HCT116 (cell line): ENCODE data around the gene PIEZO2.

Experiments used
- ATF3 ChIP-seq: IDR thresholded peaks from 2 replicates; pipeline ENCODE4 v1.6.1; 2012
- CEBPB ChIP-seq: IDR thresholded peaks from 2 replicates; pipeline ENCODE4 v1.6.1; 2012; ENCODE audit warnings: low read depth
- CTCF ChIP-seq, 3 experiments: fragments of 200-600 bp in 1 of 3; sonication (generic) in 1 of 3; IDR thresholded peaks in 2 of 3; conservative IDR thresholded peaks in 1 of 3; 2 replicates each; pipeline ENCODE4 v1.5.1; 2012 to 2017; ENCODE audit warnings: low read depth in 2 of 3, low read length in 2 of 3, antibody characterized with exemption in 1 of 3, borderline replicate concordance in 1 of 3, control low read depth in 1 of 3, mild to moderate bottlenecking in 1 of 3, mixed read lengths in 1 of 3, mixed run types in 1 of 3, moderate library complexity in 1 of 3; ENCODE audit not compliant: insufficient read depth in 1 of 3
- EGR1 ChIP-seq: IDR thresholded peaks from 2 replicates; pipeline ENCODE4 v1.6.1; 2012; ENCODE audit warnings: low read depth
- ELF1 ChIP-seq: IDR thresholded peaks from 2 replicates; pipeline ENCODE4 v1.6.1; 2012; ENCODE audit warnings: low read depth, borderline replicate concordance
- EZH2 ChIP-seq: fragments of 200-600 bp; sonication (generic); IDR thresholded peaks from 2 replicates; pipeline ENCODE4 v1.6.1; 2017; ENCODE audit warnings: antibody characterized with exemption, mixed run types
- MAX ChIP-seq: IDR thresholded peaks from 2 replicates; pipeline ENCODE4 v1.6.1; 2012
- POLR2A ChIP-seq: IDR thresholded peaks from 2 replicates; pipeline ENCODE4 v1.7.0; 2011; ENCODE audit warnings: borderline replicate concordance; ENCODE audit not compliant: insufficient read depth, insufficient read length; ENCODE audit errors: extremely low read depth
- POLR2AphosphoS5 ChIP-seq: IDR thresholded peaks from 2 replicates; pipeline ENCODE4 v1.6.1; 2011; ENCODE audit warnings: mild to moderate bottlenecking, low read depth, low read length, moderate library complexity
- REST ChIP-seq: IDR thresholded peaks from 2 replicates; pipeline ENCODE4 v1.6.1; 2012; ENCODE audit warnings: low read depth
- SIN3A ChIP-seq: IDR thresholded peaks from 2 replicates; pipeline ENCODE4 v1.6.1; 2012; ENCODE audit warnings: low read depth
- YY1 ChIP-seq: IDR thresholded peaks from 2 replicates; pipeline ENCODE4 v1.6.1; 2011; ENCODE audit warnings: low read length, low read depth, moderate library complexity, mild to moderate bottlenecking; ENCODE audit not compliant: insufficient replicate concordance; ENCODE audit errors: extremely low read depth
- ZBTB33 ChIP-seq: IDR thresholded peaks from 2 replicates; pipeline ENCODE4 v1.6.1; 2011; ENCODE audit warnings: mild to moderate bottlenecking, low read length, moderate library complexity; ENCODE audit not compliant: insufficient replicate concordance; ENCODE audit errors: extremely low read depth
- ZFX ChIP-seq: fragments of 450-650 bp; IDR thresholded peaks from 2 replicates; pipeline ENCODE4 v1.6.1; 2017

GRCh38 chr18:10875811-10876210 is 273.6 kb downstream of the PIEZO2 start:
- no peak for TF ChIP-seq EGR1
- no peak for TF ChIP-seq CTCF (IDR thresholded peaks at IDR 0.05 in 2 of 3, conservative IDR thresholded peaks at IDR 0.05 in 1 of 3; ENCODE audit: borderline replicate concordance in 1 of 3, insufficient read depth in 1 of 3, low read depth in 2 of 3, low read length in 2 of 3)
- TF ChIP-seq ELF1, result no peak
- TF ChIP-seq CEBPB, result no peak
- no peak for TF ChIP-seq ZBTB33
- no peak for TF ChIP-seq REST
- no peak for TF ChIP-seq POLR2AphosphoS5
- TF ChIP-seq ZFX, result no peak
- TF ChIP-seq EZH2, result no peak
- no peak for TF ChIP-seq POLR2A
- no peak for TF ChIP-seq MAX
- TF ChIP-seq SIN3A, result no peak
- no peak for TF ChIP-seq YY1
- no peak for TF ChIP-seq ATF3
